B cell (primary cell): Measurements from ENCODE around the gene TMEM37.

Source experiments
- EZH2 ChIP-seq: IDR thresholded peaks from 2 replicates; pipeline ENCODE4 v1.6.1; 2012; ENCODE audit warnings: borderline replicate concordance, low read depth, mild to moderate bottlenecking, moderate library complexity, low read length; ENCODE audit not compliant: insufficient read depth, poor library complexity, severe bottlenecking
- TF ChIP-seq, protein P1 (sequence below): fragments of 200-600 bp; IDR thresholded peaks from one replicate; pipeline ENCODE4 v1.8.0; 2022; ENCODE audit warnings: antibody characterized with exemption, mild to moderate bottlenecking

DNA sequence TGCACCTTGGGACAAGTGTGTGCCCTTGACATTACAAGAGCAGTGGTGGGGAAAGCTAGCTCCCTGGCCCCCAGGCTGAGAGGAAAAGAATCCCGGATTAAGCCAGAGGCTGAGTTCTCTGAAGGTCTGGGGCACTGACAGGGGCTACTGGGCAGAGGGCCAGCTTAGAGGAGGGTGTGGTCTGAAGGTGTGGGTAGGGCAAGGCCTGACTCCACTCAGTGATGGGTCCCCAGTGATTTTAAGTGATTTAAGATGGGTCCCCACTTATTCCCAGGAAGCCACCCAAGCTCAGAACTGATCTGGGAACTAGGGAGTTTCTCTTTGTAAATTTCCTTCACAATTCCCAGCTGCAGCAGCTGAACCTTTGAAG, 8.8 kb downstream of the TMEM37 start:
- TF ChIP-seq, protein P1, sequence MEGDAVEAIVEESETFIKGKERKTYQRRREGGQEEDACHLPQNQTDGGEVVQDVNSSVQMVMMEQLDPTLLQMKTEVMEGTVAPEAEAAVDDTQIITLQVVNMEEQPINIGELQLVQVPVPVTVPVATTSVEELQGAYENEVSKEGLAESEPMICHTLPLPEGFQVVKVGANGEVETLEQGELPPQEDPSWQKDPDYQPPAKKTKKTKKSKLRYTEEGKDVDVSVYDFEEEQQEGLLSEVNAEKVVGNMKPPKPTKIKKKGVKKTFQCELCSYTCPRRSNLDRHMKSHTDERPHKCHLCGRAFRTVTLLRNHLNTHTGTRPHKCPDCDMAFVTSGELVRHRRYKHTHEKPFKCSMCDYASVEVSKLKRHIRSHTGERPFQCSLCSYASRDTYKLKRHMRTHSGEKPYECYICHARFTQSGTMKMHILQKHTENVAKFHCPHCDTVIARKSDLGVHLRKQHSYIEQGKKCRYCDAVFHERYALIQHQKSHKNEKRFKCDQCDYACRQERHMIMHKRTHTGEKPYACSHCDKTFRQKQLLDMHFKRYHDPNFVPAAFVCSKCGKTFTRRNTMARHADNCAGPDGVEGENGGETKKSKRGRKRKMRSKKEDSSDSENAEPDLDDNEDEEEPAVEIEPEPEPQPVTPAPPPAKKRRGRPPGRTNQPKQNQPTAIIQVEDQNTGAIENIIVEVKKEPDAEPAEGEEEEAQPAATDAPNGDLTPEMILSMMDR = no peak
- no peak for TF ChIP-seq EZH2
